Trophoblast cell (in vitro differentiated cells and primary cell): Measurements from ENCODE around the gene FBXO42.
"Not testable (repeated sequence)": the region's sequence is repeated elsewhere in the genome, so short reads cannot be mapped to it uniquely, and the experiment has no call there.

Source experiments
- DNase-seq, 2 donors: peaks; one replicate each; pipeline ENCODE4 v3.0.0-alpha.2; 2016
- H2AFZ ChIP-seq: 2 replicates; pipeline ENCODE4 v1.6.1; 2013; ENCODE audit warnings: low read length, moderate library complexity, mild to moderate bottlenecking; ENCODE audit not compliant: insufficient read depth, poor library complexity
- H2AK5ac ChIP-seq: 2 replicates; pipeline ENCODE4 v1.6.1; 2013; ENCODE audit warnings: mild to moderate bottlenecking, low read length
- H2BK120ac ChIP-seq: 2 replicates; pipeline ENCODE4 v1.6.1; 2013; ENCODE audit warnings: low read length, mild to moderate bottlenecking, moderate library complexity; ENCODE audit not compliant: insufficient read depth, poor library complexity
- H2BK12ac ChIP-seq: 2 replicates; pipeline ENCODE4 v1.6.1; 2013; ENCODE audit warnings: mild to moderate bottlenecking, low read length, moderate library complexity
- H2BK5ac ChIP-seq: 2 replicates; pipeline ENCODE4 v1.6.1; 2013; ENCODE audit warnings: low read length, low read depth, moderate library complexity, mild to moderate bottlenecking; ENCODE audit not compliant: poor library complexity
- H3K14ac ChIP-seq: 2 replicates; pipeline ENCODE4 v1.6.1; 2013; ENCODE audit warnings: mild to moderate bottlenecking, low read length
- H3K18ac ChIP-seq: 2 replicates; pipeline ENCODE4 v1.6.1; 2013; ENCODE audit warnings: mild to moderate bottlenecking, low read length
- H3K23ac ChIP-seq: 2 replicates; pipeline ENCODE4 v1.6.1; 2013; ENCODE audit warnings: low read length
- H3K27ac ChIP-seq: 2 replicates; pipeline ENCODE4 v1.5.1; 2013; ENCODE audit warnings: low read depth, mild to moderate bottlenecking, inconsistent platforms, low read length, moderate library complexity
- H3K27me3 ChIP-seq: 2 replicates; pipeline ENCODE4 v1.6.1; 2013; ENCODE audit warnings: inconsistent platforms, mild to moderate bottlenecking, low read length, moderate library complexity; ENCODE audit not compliant: insufficient read depth
- H3K36me3 ChIP-seq, 2 experiments: 1 replicate in 1 of 2; 2 replicates in 1 of 2; pipeline ENCODE4 v1.6.1; 2013; ENCODE audit warnings: low read length in 2 of 2, mild to moderate bottlenecking in 2 of 2, moderate library complexity in 1 of 2; ENCODE audit not compliant: insufficient read depth in 2 of 2, control insufficient read depth in 1 of 2
- H3K4ac ChIP-seq: 2 replicates; pipeline ENCODE4 v1.6.1; 2013; ENCODE audit warnings: low read depth, mild to moderate bottlenecking, low read length, moderate library complexity
- H3K4me1 ChIP-seq, 2 experiments: 1 replicate in 1 of 2; 2 replicates in 1 of 2; pipeline ENCODE4 v1.6.1; 2013; ENCODE audit warnings: low read length in 2 of 2, mild to moderate bottlenecking in 2 of 2, moderate library complexity in 1 of 2; ENCODE audit not compliant: insufficient read depth in 2 of 2, control insufficient read depth in 1 of 2
- H3K4me2 ChIP-seq: 2 replicates; pipeline ENCODE4 v1.6.1; 2013; ENCODE audit warnings: inconsistent platforms, mild to moderate bottlenecking, low read length, moderate library complexity
- H3K4me3 ChIP-seq: 2 replicates; pipeline ENCODE4 v1.5.1; 2013; ENCODE audit warnings: mild to moderate bottlenecking, low read depth, low read length, inconsistent platforms
- H3K79me1 ChIP-seq: one replicate; pipeline ENCODE4 v1.6.1; 2013; ENCODE audit warnings: low read length
- H3K79me2 ChIP-seq: 2 replicates; pipeline ENCODE4 v1.6.1; 2013; ENCODE audit warnings: low read length, mild to moderate bottlenecking; ENCODE audit not compliant: control insufficient read depth, insufficient read depth, poor library complexity
- H3K9ac ChIP-seq: 2 replicates; pipeline ENCODE4 v1.6.1; 2013; ENCODE audit warnings: mild to moderate bottlenecking, low read length
- H3K9me3 ChIP-seq: 2 replicates; pipeline ENCODE4 v1.6.1; 2013; ENCODE audit warnings: low read depth, mild to moderate bottlenecking, control low read depth, inconsistent platforms, low read length; ENCODE audit not compliant: insufficient read depth
- H4K12ac ChIP-seq: 2 replicates; pipeline ENCODE4 v1.6.1; 2013; ENCODE audit warnings: low read depth, mild to moderate bottlenecking, low read length, moderate library complexity
- H4K8ac ChIP-seq: 2 replicates; pipeline ENCODE4 v1.6.1; 2013; ENCODE audit warnings: low read depth, mild to moderate bottlenecking, low read length, moderate library complexity
- H4K91ac ChIP-seq: one replicate; pipeline ENCODE4 v1.6.1; 2013; ENCODE audit warnings: low read depth, mild to moderate bottlenecking, low read length, moderate library complexity
- WGBS: extraction: QIAGEN DNeasy Blood & Tissue Kit; methylation state at CpG from one replicate; pipeline ENCODE4 v1.1.7; 2013; ENCODE audit warnings: missing lambda C conversion rate; ENCODE audit not compliant: insufficient read length, insufficient coverage; ENCODE audit errors: extremely low coverage; 5-methylcytosine and 5-hydroxymethylcytosine counted together

FBXO42 gene

GRCh38 chr1:16349847-16350406, 2.4 kb downstream of the FBXO42 start:
- Histone ChIP-seq H3K27ac (no peak overlapping the region), H3K79me1 (peaks cover 11% of the 10 kb centered on the region), H4K91ac (no peak overlapping the region), H3K36me3 (no peaks in the 10 kb centered on the region), H3K4me2 (no peak overlapping the region), H3K4me3 (no peak overlapping the region), H4K8ac (no peak overlapping the region), H3K79me2 (peaks cover 11% of the 10 kb centered on the region), H2BK12ac (no peak overlapping the region), H3K4me1 (peaks cover 5 to 13% of the 10 kb centered on the region in 2 experiments), H3K18ac (no peak overlapping the region), H3K14ac (no peak overlapping the region), H4K12ac (no peak overlapping the region), H2AK5ac (no peak overlapping the region), H2AFZ (no peak overlapping the region), H3K23ac (no peak overlapping the region), H3K27me3 (no peaks in the 10 kb centered on the region), H2BK120ac (no peak overlapping the region), H2BK5ac (no peak overlapping the region), H3K4ac (no peak overlapping the region), H3K9ac (no peak overlapping the region), H3K9me3 (no peaks in the 10 kb centered on the region)
- peak in 1 of 2 donors; percentile 34 for DNase-seq
- WGBS = no CpG with 5 or more reads among the region's 2 CpGs

DNA sequence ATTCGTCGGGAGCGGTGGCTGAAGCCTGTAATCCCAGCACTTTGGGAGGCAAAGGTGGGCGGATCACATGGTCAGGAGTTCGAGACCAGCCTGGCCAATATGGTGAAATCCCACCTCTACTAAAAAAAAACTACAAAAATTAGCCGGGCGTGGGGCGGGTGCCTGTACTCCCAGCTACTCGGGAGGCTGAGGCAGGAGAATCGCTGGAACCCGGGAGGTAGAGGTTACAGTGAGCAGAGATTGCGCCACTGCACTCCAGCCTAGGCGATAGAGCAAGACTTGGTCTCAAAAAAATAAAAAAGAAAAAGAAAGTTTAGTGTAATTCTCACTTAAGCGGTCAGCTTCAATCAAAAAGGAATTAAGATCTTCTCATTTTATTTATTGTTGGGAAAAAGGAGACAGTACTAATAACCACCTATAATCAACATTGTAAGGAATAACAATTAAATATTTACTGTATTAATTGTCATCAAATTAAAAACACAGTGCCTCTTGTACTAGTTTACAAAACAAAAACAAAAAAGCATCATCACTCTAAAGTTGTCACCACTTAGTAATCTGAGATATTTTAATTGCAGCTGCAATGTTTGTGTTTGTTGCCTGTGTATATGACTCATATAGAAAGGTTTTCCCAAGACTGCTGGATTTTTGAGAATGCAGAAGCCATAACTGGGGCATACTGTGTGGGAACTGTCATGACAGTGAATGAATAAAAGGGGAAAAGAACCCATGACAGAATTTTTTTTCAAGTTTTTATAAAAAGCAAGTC, 3.7 kb downstream of the FBXO42 start:
- Histone ChIP-seq H3K23ac (no peak overlapping the region), H3K4me3 (no peak overlapping the region), H3K18ac (no peak overlapping the region), H3K9ac (no peak overlapping the region), H2BK5ac (no peak overlapping the region), H3K4ac (no peak overlapping the region), H3K27me3 (no peaks in the 10 kb centered on the region), H2AFZ (no peak overlapping the region), H3K79me1 (peaks cover 11% of the 10 kb centered on the region), H3K36me3 (no peaks in the 10 kb centered on the region), H3K4me1 (peaks cover 5 to 13% of the 10 kb centered on the region in 2 experiments), H2AK5ac (no peak overlapping the region), H4K8ac (no peak overlapping the region), H3K4me2 (no peak overlapping the region), H2BK120ac (no peak overlapping the region), H3K14ac (no peak overlapping the region), H3K27ac (no peak overlapping the region), H2BK12ac (no peak overlapping the region), H4K91ac (no peak overlapping the region), H3K79me2 (peaks cover 13% of the 10 kb centered on the region), H4K12ac (no peak overlapping the region), H3K9me3 (no peaks in the 10 kb centered on the region)
- peak; percentile 64 to 91 for DNase-seq
- no CpG with 5 or more reads among the region's 14 CpGs for WGBS

DNA sequence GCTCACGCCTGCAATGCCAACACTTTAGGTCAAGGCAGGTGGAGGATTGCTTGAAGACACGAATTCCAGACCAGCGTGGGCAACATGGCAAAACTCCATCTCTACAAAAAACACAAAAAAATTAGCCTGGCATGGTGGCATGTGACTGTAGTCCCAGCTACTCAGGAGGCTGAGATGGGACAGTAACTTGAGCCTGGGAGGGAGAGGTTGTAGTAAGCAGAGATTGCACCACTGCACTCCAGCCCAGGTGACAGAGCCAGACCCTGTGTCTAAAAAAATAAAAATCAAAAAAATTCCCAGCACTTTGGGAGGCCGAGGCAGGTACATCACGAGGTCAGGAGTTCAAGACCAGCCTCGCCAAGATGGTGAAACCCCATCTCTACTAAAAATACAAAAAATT, 9.0 kb downstream of the FBXO42 start:
- H3K79me2 ChIP-seq, H4K12ac ChIP-seq, H3K14ac ChIP-seq, H3K27me3 ChIP-seq, H3K23ac ChIP-seq, H3K4ac ChIP-seq, H2AK5ac ChIP-seq, H3K79me1 ChIP-seq, H3K9ac ChIP-seq, H2BK12ac ChIP-seq, H2AFZ ChIP-seq, H3K18ac ChIP-seq, H4K91ac ChIP-seq, H4K8ac ChIP-seq, H3K4me3 ChIP-seq, DNase-seq, H2BK5ac ChIP-seq, H3K27ac ChIP-seq, H3K36me3 ChIP-seq, H3K4me2 ChIP-seq, H3K9me3 ChIP-seq, H3K4me1 ChIP-seq, H2BK120ac ChIP-seq: not testable (repeated sequence)
- WGBS = no CpG with 5 or more reads among the region's 6 CpGs

DNA sequence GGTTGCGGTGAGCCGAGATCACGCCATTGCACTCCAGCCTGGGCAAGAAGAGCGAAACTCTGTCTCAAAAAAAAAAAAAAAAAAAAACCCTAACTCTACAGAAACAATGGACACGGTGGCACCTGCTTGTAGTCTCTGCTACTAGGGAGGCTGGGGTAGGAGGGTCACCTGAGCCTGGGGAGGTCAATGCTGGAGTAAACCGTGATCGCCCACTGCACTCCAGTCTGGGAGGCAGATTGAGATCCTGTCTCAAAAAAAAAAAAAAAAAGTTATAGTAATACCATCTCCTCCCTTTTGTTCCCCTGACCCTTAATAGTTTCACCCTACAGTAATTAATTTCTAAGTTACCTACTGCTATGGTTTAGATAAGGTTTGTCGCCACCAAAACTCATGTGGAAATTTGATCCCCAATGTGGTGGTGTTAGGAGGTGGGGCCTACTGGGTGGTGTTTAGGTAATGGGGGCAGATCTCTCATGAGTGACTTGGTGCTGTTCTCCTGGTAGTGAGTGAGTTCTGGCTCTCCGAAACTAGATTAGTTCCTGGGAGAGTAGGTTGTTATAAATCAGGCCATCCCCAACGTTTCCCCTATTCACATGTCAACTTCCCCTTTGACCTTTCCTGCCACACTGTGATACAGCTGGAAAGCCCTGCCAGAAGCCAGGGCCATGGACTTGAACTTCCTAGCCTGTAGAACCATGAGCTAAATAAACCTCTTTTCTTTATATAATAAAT, 9.8 kb downstream of the FBXO42 start:
- H2AFZ ChIP-seq = no peak overlapping the region
- no peaks in the 10 kb centered on the region for H3K27me3 ChIP-seq
- peaks cover 2 to 4% of the 10 kb centered on the region in 2 experiments for H3K36me3 ChIP-seq
- no peak overlapping the region for H4K12ac ChIP-seq
- no peaks in the 10 kb centered on the region for H3K4me1 ChIP-seq
- H2BK5ac ChIP-seq = no peak overlapping the region
- H3K4me3 ChIP-seq = no peak overlapping the region
- no peak overlapping the region for H2BK12ac ChIP-seq
- H2AK5ac ChIP-seq = no peak overlapping the region
- no peak overlapping the region for H4K91ac ChIP-seq
- H3K27ac ChIP-seq = no peak overlapping the region
- H3K9me3 ChIP-seq = no peaks in the 10 kb centered on the region
- no peak overlapping the region for H4K8ac ChIP-seq
- WGBS = no CpG with 5 or more reads among the region's 10 CpGs
- DNase-seq = no peak
- H2BK120ac ChIP-seq = no peak overlapping the region
- no peaks in the 10 kb centered on the region for H3K79me1 ChIP-seq
- no peak overlapping the region for H3K23ac ChIP-seq
- no peak overlapping the region for H3K18ac ChIP-seq
- H3K4me2 ChIP-seq = no peak overlapping the region
- H3K79me2 ChIP-seq = peaks cover 2% of the 10 kb centered on the region
- no peak overlapping the region for H3K4ac ChIP-seq
- H3K14ac ChIP-seq = no peak overlapping the region
- H3K9ac ChIP-seq = no peak overlapping the region
